Forelimb muscle (tissue), 1 donor: ENCODE measurements around the gene ZC3H11A. TPM values are rescaled to one million over a fixed set of nuclear protein-coding genes. Genes with fewer than 3 reads are reported as not detected.
"Not testable (repeated sequence)": the region's sequence is repeated elsewhere in the genome, so short reads cannot be mapped to it uniquely, and the experiment has no call there.

Experiments
- DNase-seq: peaks from one replicate; pipeline ENCODE4 v3.0.0-alpha.2; 2013; ENCODE audit warnings: low read depth
- polyA plus RNA-seq: library from polyadenylated mRNA; unstranded; fragments of 120-200 nt; gene quantifications from one replicate; pipeline ENCODE4 v1.2.1, GENCODE V29; 2013; ENCODE audit not compliant: insufficient read length

Gene ZC3H11A
- polyA plus RNA-seq, 1 donor = 84.5 TPM

- DNase-seq = no peak
Observed at GRCh38 chr1:203781962-203782361, 13.5 kb upstream of the ZC3H11A start.

GRCh38 chr1:203789966-203790365, 5.5 kb upstream of the ZC3H11A start:
- no peak for DNase-seq

- DNase-seq = no peak
Observed at GRCh38 chr1:203791498-203791897, 3.9 kb upstream of the ZC3H11A start.

- no peak for DNase-seq
Observed at GRCh38 chr1:203792486-203792885, 2.9 kb upstream of the ZC3H11A start.

GRCh38 chr1:203793561-203793960, 1.9 kb upstream of the ZC3H11A start:
- not testable (repeated sequence) for DNase-seq

- DNase-seq = no peak
Observed at GRCh38 chr1:203794764-203795440, 521 bp upstream of the ZC3H11A start.

GRCh38 chr1:203796236-203796605, 798 bp downstream of the ZC3H11A start:
- DNase-seq = no peak

GRCh38 chr1:203797216-203797615, 1.8 kb downstream of the ZC3H11A start:
- DNase-seq = no peak

- no peak for DNase-seq
Observed at GRCh38 chr1:203797948-203798655, 2.7 kb downstream of the ZC3H11A start.

- no peak for DNase-seq
Observed at GRCh38 chr1:203799157-203799556, 3.7 kb downstream of the ZC3H11A start.

GRCh38 chr1:203799971-203800370, 4.5 kb downstream of the ZC3H11A start:
- DNase-seq = no peak

GRCh38 chr1:203805689-203806088, 10.3 kb downstream of the ZC3H11A start:
- DNase-seq = no peak

GRCh38 chr1:203807196-203807595, 11.8 kb downstream of the ZC3H11A start:
- no peak for DNase-seq

GRCh38 chr1:203813581-203814341, 18.3 kb downstream of the ZC3H11A start:
- DNase-seq = no peak

- no peak for DNase-seq
Observed at GRCh38 chr1:203818399-203818798, 23.0 kb downstream of the ZC3H11A start.

- no peak for DNase-seq
Observed at GRCh38 chr1:203823306-203823705, 27.9 kb downstream of the ZC3H11A start.

GRCh38 chr1:203826175-203826574, 30.8 kb downstream of the ZC3H11A start:
- no peak for DNase-seq

GRCh38 chr1:203828002-203828401, 32.6 kb downstream of the ZC3H11A start:
- DNase-seq = no peak

- DNase-seq = no peak
Observed at GRCh38 chr1:203828503-203828902, 33.1 kb downstream of the ZC3H11A start.

GRCh38 chr1:203829247-203829646, 33.8 kb downstream of the ZC3H11A start:
- not testable (repeated sequence) for DNase-seq

- DNase-seq = no peak
Observed at GRCh38 chr1:203835476-203835875, 40.1 kb downstream of the ZC3H11A start.

GRCh38 chr1:203839081-203839480, 43.7 kb downstream of the ZC3H11A start:
- DNase-seq = no peak
